GM12865 (cell line): ENCODE results near the gene WDR74.

ENCODE experiments used
- DNase-seq: peaks from one replicate; pipeline ENCODE4 v3.0.0; 2010; ENCODE audit warnings: low read depth
- H3K4me3 ChIP-seq: 2 replicates; pipeline ENCODE4 v1.5.1; 2011; ENCODE audit warnings: mild to moderate bottlenecking, low read depth, low read length, control low read depth
- TF ChIP-seq, protein P1 (sequence below): IDR thresholded peaks from 2 replicates; pipeline ENCODE4 v1.5.1; 2011; ENCODE audit warnings: low read length, control low read depth, low read depth, inconsistent platforms; ENCODE audit not compliant: insufficient read depth; ENCODE audit errors: missing control alignments

Gene WDR74

GRCh38 chr11:62853279-62853965 lies 14.0 kb upstream of the WDR74 start:
- peak overlapping the region; percentile 98 for H3K4me3 ChIP-seq
- TF ChIP-seq, protein P1, sequence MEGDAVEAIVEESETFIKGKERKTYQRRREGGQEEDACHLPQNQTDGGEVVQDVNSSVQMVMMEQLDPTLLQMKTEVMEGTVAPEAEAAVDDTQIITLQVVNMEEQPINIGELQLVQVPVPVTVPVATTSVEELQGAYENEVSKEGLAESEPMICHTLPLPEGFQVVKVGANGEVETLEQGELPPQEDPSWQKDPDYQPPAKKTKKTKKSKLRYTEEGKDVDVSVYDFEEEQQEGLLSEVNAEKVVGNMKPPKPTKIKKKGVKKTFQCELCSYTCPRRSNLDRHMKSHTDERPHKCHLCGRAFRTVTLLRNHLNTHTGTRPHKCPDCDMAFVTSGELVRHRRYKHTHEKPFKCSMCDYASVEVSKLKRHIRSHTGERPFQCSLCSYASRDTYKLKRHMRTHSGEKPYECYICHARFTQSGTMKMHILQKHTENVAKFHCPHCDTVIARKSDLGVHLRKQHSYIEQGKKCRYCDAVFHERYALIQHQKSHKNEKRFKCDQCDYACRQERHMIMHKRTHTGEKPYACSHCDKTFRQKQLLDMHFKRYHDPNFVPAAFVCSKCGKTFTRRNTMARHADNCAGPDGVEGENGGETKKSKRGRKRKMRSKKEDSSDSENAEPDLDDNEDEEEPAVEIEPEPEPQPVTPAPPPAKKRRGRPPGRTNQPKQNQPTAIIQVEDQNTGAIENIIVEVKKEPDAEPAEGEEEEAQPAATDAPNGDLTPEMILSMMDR: no peak
- DNase-seq: no peak

DNA sequence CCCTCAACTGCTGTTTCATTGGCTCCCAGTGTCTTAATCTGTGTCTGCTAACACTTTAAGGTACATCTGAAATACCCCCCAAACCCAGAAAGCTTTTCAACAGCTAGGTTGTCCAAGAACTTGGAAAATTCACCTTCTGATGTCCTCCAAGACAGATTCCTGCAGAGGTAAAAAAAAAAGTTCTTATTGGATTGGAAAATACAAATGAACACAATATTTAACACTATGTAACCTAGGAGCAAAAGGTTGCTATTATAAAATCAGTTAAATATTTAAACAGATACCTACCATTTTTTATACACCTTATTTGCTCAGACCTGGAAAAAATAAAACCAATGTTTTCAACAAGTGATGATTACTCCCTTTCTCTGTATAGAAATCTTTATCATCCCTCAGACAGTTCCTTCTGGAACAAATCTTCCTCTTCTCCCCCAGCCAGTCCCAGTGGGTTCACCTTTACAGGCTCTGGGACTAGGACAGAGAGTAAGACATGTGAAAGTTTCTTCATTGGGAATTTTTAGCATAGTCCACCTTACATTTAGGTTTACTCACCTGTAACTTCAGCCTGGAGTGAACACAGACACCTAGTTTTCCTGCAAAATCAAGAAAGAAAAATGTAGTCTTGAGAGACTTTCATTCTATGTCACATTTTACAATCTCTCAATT lies 13.3 kb upstream of the WDR74 start:
- H3K4me3 ChIP-seq: peak overlapping the region; percentile 98
- TF ChIP-seq, protein P1: no peak
- no peak for DNase-seq

- TF ChIP-seq, protein P1: no peak
- no peak overlapping the region for H3K4me3 ChIP-seq
- peak; percentile 41 for DNase-seq
These were observed 12.6 kb upstream of the WDR74 start for GRCh38 chr11:62851807-62852522.

DNA sequence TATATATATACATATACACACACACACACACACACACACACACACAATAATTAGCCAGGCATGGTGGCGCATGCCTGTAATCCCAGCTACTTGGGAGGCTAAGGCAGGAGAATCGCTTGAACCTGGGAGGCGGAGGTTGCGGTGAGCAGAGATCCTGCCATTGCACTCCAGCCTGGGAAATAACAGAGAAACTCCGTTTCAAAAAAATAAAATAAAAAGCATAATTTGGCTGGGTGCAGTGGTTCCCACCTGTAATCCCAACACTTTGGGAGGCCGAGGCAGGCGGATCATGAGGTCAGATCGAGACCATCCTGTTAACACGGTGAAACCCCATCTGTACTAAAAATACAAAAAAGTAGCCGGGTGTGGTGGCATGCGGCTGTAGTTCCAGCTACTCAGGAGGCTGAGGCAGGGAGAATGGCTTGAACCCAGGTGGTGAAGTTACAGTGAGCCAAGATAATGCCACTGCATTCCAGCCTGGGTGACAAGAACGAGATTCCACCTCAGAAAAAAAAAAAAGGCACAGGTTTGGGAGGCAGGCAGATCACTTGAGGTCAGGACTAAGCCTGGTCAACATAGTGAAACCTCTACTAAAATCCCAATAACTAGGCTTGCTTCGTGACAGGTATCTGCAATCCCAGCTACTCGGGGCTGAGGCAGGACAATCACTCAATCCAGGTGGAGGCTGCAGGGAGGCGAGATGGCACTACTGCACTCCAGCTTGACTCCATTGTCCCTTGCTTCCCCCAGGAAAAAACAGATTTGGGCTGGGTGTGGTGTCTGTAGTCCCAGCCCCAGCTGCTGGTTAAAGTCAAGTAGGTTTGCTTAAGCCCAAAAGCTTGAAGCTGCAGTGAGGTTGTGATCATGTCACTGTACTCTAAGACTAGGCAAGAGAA lies 11.8 kb upstream of the WDR74 start:
- no peak overlapping the region for H3K4me3 ChIP-seq
- DNase-seq: peak; percentile 66
- TF ChIP-seq, protein P1: no peak

- H3K4me3 ChIP-seq: no peak overlapping the region
- TF ChIP-seq, protein P1: no peak
- no peak for DNase-seq
These were observed 8.5 kb upstream of the WDR74 start for GRCh38 chr11:62847767-62848314.

DNA sequence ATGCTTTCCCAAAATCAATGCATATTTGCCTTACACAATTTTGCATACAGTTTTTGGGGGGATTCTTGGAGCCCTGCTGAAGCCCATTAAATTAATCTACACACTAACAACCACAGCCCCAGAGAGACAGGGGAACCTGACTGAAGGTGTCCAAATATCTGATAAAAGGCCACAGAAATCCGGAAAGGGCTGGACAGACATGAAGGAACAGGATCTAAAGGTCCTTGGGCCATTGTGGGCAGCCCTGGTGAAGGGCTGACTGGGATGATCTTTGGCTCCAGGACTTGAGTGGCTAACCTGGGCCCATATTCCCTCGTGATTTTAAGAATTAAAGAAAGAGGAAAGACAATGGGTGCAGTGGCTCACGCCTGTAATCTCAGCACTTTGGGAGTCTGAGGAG lies 6.8 kb upstream of the WDR74 start:
- TF ChIP-seq, protein P1: no peak
- no peak for DNase-seq
- no peak overlapping the region for H3K4me3 ChIP-seq
